ENCODE measurements around the gene MAML2.
"Not testable (repeated sequence)": the region's sequence is repeated elsewhere in the genome, so short reads cannot be mapped to it uniquely, and the experiment has no call there.

The MAML2 gene

DNA sequence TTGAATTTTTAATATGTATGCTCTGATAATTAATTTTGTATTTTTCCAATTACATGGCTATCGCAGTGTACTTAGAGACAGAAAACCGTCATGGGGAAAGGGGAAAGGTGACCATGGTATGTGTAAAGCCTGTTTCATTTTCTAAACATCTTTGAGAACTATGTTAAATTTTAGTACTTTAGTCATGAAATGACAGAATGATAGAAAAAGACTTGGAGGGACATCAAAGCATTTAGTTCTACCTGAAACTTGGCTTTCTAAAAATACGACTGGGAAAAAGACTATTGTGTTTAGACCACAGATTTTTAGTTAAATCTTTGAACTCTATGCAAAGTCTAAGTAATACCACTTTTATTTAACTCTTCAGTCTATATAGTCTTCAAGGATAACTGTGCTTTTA lies 54.1 kb downstream of the MAML2 start:
- no peak for FAIRE-seq

- FAIRE-seq, result no peak
These were observed 55.1 kb downstream of the MAML2 start for GRCh38 chr11:96287822-96288439.

GRCh38 chr11:96285985-96286384 lies 57.0 kb downstream of the MAML2 start:
- not testable (repeated sequence) for FAIRE-seq

GRCh38 chr11:96284917-96285316 lies 58.1 kb downstream of the MAML2 start:
- FAIRE-seq, result no peak

- no peak for FAIRE-seq
These were observed 58.6 kb downstream of the MAML2 start for GRCh38 chr11:96284401-96284800.

- no peak for FAIRE-seq
These were observed 60.3 kb downstream of the MAML2 start for GRCh38 chr11:96282625-96283220.

GRCh38 chr11:96280444-96280843 lies 62.6 kb downstream of the MAML2 start:
- FAIRE-seq, result no peak

DNA sequence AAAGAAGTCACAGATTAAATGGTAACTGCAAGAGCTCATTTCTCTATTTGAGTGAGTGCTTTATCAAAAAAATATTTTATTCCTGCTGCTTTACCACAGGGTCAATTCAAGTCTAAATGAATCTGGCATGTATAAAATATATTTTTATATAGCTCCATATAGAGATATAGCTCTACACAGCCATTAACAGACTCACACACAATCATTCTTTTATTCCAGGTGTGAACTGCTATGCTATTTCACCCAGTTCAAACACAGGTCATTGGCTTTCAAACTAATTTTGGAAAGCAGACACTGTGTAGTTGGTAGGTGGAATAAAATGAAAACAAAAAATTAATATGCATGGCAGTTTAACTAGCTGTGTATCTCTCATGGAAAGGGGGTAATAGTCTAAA lies 63.1 kb downstream of the MAML2 start:
- FAIRE-seq, result no peak

DNA sequence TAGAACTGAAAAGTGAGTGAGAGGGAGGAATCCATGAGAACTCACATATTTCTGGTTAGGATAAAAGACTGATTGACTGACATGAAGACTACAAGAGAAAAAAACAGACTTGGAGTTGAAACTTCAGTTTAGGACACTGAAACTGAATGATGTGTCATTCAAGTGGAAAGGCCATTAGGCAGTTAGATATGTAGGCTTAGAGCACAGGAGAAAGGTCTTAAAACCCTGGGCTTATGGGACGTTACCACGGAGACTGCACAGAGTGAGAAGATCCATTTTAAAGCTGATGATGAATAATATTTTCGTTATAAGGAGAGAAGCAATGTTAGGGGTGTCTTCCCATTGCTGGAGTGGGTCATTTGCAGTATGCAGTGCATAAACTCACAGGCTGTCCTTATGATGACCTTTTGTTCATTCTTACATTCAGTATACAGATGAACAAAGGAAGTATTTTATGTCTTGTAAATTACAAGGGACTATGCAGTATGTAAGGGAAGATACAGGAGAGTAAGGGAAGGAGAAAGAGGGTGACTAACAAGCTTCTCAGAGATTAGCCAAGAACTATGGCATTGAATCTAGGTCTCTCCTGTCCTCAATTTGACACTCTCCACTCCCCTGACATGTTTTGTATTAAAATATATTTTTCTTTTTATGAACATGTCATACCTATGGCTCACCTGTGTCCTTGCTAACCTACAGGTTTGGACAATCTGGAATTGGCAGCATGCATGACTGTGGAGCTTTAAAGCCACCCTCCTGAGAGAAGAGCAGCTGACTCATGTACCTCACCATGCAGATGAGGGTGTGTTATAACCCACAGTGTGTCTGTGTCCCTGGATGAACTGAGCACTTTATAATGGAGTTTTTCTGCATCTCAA lies 63.7 kb downstream of the MAML2 start:
- FAIRE-seq, result no peak

GRCh38 chr11:96278039-96278897 lies 64.7 kb downstream of the MAML2 start:
- no peak for FAIRE-seq

- FAIRE-seq, result no peak
These were observed 65.3 kb downstream of the MAML2 start for GRCh38 chr11:96277696-96278038.

GRCh38 chr11:96276836-96277235 lies 66.2 kb downstream of the MAML2 start:
- FAIRE-seq, result no peak

- FAIRE-seq, result no peak
These were observed 67.0 kb downstream of the MAML2 start for GRCh38 chr11:96275801-96276594.

DNA sequence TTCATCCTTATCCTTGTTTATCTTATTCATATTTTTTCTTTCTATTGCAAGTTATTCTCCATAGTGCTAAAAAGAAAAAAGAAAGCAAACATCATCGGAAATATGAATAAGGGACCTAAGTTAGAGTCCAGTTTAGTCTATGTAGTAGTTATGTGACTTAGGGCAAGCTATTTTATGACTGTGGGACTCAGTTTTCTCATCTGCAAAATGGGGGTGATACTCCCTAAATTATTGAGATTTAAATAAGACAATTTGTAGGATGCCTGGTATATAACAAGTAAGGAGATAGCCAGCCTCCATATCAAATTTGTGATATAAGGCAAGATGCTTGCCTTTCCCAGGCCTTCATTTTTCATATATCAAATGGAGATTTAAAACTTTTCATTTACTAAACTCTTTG lies 69.5 kb downstream of the MAML2 start:
- FAIRE-seq, result no peak

DNA sequence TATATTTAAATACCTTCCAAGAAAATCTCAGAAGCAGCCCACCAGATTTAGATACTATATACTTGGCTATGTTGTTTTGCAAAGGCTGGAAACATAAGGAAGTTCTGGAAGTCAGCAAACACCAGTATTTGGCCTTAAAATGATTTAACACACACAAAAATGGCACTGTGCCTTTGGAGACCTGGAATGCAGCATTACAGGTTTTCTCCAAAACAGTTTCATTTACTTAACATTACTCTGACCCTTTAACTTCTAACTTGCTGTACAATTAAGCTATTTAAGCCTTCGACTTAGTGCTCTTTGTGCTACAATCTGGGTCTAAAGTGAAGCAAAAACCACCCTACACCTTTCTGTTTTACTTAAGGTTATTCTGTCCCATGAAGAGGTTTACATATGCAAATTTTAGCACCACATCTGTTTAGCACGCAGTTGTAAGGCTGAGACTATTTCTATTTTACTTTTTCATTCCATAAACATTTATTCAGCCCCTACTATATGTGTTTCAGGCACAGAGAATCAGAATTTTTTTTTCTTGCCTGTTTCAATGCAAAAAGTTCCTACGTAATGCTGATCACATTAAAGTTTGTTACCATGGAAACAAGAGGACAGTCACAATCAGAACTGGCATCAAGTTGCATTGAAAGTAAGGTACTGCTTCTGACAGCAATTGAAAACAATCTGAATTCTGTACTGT lies 70.3 kb downstream of the MAML2 start:
- no peak for FAIRE-seq

DNA sequence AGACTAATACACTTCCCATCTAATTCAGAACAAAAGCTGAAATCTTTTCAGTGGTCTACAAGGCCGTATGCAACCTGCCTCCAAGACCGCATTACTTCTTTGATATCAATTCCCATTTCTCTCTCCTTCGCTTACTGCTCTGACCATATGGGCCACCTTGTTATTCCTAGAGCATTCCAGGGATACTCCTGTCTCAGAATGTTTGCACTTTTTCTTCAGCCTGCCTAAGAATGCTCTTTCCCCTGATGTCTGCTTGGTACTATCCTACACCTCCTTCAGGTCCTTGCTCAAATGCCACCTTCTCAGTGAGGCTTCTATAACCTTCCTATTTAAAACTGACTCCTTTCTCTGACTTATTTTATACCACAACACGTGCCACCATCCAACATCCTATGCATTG lies 71.2 kb downstream of the MAML2 start:
- FAIRE-seq, result no peak

- not testable (repeated sequence) for FAIRE-seq
These were observed 71.6 kb downstream of the MAML2 start for GRCh38 chr11:96271352-96271751.

DNA sequence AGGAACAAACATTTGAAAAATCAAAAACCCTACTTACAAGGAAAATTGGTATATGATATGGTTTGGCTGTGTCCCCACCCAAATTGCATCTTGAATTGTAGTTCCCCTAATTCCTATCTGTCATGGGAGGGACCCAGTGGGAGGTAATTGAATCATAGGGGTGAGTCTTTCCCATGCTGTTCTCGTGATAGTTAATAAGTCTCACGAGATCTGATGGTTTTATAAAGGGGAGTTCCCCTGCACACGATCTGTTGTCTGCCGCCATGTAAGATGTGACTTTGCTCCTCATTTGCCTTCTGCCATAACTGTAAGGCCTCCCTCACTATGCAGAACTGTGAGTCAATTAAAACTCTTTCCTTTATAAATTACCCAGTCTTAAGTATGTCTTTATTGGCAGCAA lies 74.5 kb downstream of the MAML2 start:
- FAIRE-seq, result not testable (repeated sequence)

GRCh38 chr11:96267496-96268032 lies 75.4 kb downstream of the MAML2 start:
- FAIRE-seq, result no peak

DNA sequence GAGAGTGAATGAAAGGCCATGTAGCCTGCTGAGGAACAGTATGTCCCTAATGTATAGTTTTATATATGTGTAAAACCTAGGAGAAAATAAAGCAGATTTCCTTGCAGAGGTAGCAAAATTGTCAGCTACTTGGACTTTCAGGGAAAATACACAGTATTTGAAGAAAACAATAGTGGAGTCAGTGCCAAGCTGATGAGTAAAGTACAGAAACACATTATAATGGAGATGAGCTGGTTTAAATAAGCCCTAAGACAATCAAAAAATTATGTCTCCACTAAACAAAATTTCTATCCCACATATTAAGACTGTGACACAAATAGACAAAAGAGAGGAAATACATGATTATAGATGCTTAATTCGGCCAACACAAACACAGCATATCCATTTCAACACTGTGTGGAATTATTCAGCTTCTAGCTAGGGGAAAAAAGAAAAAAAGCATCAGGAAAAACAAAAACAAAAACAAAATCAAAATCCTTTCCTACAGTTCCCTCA lies 75.9 kb downstream of the MAML2 start:
- FAIRE-seq, result no peak

- no peak for FAIRE-seq
These were observed 77.0 kb downstream of the MAML2 start for GRCh38 chr11:96265972-96266371.
